HG03354 (cell line): ENCODE data around the gene TCF25.
"Not testable (repeated sequence)": the region's sequence is repeated elsewhere in the genome, so short reads cannot be mapped to it uniquely, and the experiment has no call there.

Source experiments
- ATAC-seq: cut with Tn5 transposase; IDR thresholded peaks from one replicate; pipeline ENCODE4 v1.9.1; 2021; ENCODE audit warnings: mild to moderate bottlenecking; ENCODE audit not compliant: unreplicated experiment, poor library complexity, severe bottlenecking

TCF25 gene

DNA sequence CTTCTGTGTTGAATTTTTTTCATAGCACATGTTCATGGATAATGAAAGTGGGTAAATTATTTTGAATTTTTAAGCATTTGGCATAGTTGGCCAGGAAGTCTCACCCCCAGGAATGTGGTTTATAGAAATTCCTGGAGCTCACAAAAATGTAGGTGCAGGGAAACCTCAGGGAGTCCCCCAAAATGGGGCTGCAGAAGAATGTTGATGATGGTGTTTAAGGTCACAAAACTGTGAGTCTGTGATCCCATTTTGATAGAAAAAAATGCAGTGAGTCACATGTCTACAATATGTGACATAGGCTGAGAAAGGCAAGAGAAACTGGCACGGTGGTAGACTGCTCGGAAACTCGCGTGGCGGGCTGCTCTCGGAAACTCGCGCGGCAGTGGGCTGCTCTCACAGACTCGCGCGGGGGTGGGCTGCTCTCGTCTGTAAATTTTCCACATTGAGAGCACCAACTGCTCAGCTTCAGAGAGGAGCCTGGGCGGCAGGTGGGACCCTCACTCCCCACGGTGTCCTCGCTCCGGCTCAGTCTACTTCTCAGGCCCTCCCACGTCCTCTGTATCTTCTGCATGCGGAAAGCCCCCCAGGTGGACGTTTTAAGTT is 26.6 kb downstream of the TCF25 start:
- ATAC-seq: no peak

DNA sequence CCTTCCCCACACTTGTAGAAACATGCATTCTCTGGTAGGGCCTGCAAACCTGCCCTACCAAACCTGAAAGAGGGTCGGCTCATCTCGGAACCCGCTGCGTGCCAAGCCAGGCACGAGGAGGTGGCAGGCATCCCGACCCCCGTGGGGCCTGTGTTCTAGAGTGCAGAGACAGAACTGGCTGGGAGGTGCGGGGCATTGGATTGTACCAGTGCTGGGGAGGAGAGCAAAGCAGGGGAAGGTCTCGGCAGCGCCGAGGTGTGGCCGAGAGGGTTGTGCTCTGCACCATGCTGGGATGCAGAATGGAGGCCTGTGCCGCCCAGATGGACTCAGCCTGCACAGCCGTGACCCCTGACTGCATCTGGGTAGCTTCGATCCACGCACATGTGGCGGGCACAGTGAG is 27.5 kb downstream of the TCF25 start:
- no peak for ATAC-seq

DNA sequence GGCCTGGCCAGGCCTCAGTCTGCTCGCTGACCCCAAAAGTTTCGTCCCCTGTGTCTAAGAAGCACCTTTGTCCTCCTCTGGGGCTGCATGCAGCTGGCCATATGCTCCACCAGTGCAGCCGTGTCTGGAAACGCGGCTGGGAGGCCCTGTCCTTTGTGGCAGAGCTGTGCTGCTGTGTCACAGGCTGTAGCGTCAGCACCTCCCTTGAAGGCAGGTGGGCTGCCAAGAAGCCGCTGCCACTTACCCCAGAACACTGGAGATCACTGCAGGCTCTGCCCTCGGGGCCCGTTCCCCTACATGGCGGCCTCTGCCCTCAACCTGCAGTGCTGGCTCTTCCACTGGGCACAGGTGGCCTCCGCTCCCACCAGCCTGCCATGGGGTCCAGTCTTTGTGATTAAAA is 29.6 kb downstream of the TCF25 start:
- ATAC-seq: no peak

GRCh38 chr16:89903908-89904515 is 30.6 kb downstream of the TCF25 start:
- ATAC-seq: no peak

GRCh38 chr16:89904606-89905510 is 31.5 kb downstream of the TCF25 start:
- no peak for ATAC-seq

- ATAC-seq: no peak
These were observed 32.2 kb downstream of the TCF25 start for GRCh38 chr16:89905511-89906139.

GRCh38 chr16:89906140-89907025 is 33.0 kb downstream of the TCF25 start:
- ATAC-seq: no peak

- no peak for ATAC-seq
These were observed 33.8 kb downstream of the TCF25 start for GRCh38 chr16:89907055-89907814.

DNA sequence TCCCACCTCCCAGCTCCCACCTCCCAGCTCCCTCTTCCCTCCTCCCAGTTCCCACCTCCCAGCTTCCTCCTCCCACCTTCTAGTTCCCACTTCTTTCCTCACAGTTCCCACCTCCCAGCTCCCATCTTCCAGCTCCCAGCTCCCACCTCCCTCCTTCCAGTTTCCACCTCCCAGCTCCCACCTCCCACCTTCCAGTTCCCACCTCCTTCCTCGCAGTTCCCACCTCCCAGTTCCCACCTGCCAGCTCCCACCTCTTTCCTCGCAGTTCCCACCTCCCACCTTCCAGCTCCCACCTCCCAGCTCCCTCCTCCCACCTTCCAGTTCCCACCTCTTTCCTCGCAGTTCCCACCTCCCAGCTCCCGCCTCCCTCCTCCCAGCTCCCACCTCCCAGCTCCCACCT is 34.8 kb downstream of the TCF25 start:
- ATAC-seq: no peak

DNA sequence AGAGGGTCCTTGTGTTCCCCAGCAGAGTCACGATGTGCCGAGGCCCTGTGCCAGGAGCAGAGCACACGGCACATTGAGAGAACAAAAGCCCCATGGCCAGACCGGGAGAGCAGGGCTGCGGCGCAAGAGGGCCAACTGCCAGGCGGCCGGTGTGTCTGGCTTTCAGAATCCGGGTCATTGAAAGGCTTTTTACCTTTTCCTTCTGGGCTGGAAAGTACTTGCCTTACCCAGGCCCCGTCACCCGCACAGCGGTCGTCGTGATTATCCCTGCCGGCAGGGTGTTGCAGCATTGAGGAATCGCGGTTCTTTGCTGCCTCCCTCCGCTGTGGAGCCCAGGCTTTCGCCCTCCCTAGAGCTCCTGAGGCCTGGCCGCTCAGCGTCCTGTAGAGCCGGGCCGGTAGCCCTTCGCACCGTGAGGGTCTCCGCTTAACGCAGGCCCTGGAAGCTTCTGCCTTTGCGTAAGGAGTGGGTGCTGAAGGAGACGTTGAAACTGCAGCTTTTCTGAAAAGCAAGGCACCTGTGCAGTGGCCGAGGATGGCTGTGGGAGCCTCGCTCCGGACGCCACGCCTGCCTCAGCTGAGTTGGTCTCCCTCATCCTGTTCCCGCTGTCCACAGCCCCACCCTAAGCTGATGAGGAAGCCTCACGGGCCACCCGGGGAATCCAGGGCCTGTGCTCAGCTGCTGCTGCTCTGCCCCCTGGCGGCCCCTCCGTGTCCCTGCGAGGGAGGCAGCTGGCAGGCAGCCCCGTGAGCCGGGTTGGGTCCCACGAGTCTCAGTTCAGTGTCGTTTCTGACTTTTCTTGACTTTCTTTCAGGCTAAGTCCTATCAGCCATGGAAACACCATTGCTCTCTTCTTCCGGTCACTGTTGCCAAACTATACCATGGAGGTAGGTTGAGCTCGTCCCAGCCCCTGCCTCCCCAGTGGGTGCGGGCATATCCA is 36.7 kb downstream of the TCF25 start:
- ATAC-seq: no peak

DNA sequence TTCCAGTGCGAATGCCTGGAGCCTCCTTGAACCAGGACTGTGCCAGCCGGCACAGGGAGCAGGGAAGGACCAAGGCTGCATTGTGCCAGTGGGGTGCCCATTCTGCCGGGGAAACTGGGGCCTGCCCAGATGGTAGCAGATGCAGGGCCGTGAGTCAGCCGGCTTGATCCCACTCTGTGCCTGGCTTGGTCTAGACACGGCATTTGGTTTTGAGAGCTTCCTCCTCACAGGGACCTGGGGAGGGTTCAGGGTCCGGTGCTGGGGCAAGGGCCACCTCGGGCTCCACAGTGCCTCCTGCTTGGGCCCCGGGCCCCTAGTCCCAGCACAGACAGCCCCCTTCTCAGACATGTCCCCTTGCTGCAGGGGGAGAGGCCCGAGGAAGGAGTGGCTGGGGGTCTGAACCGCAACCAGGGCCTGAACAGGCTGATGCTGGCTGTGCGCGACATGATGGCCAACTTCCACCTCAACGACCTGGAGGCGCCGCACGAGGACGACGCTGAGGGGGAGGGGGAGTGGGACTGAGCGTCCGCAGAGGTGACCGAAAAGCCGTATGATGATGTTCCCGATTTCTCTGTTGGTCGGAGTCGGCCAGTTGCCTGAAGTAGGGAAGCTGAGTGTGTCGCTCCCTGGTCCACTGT is 37.4 kb downstream of the TCF25 start:
- ATAC-seq: no peak

DNA sequence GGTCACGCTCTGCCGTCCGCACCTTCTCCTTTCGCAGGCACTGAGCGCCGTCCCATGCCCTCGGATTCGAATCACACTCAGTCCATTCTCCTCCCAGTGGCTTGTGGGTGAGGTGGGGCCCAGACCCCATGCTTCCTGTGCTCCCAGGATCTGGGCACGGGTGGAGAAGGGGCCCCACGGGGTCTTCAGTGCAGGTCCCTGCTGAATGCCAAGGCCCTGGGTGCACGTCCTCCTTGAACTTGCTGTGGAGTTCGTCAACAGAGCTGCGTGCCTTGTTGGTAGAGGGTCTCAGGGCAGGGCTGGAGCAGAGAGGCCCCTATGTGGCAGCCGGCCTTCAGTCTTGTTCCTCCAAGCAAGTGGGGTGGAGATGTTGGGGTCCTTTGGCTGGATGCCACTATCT is 38.0 kb downstream of the TCF25 start:
- no peak for ATAC-seq

- no peak for ATAC-seq
These were observed 38.8 kb downstream of the TCF25 start for GRCh38 chr16:89912143-89912542.

- ATAC-seq: no peak
These were observed 39.2 kb downstream of the TCF25 start for GRCh38 chr16:89912627-89913026.

- ATAC-seq: no peak
These were observed 40.3 kb downstream of the TCF25 start for GRCh38 chr16:89913408-89914387.

GRCh38 chr16:89914642-89915285 is 41.4 kb downstream of the TCF25 start:
- not testable (repeated sequence) for ATAC-seq
